HS-27A (cell line): Measurements from ENCODE around the gene PRR22.
"Not testable (repeated sequence)": the region's sequence is repeated elsewhere in the genome, so short reads cannot be mapped to it uniquely, and the experiment has no call there.

Experiments used
- DNase-seq: peaks from one replicate; pipeline ENCODE4 v3.0.0-alpha.2; 2012; ENCODE audit warnings: low read depth, missing footprints

The PRR22 gene

DNA sequence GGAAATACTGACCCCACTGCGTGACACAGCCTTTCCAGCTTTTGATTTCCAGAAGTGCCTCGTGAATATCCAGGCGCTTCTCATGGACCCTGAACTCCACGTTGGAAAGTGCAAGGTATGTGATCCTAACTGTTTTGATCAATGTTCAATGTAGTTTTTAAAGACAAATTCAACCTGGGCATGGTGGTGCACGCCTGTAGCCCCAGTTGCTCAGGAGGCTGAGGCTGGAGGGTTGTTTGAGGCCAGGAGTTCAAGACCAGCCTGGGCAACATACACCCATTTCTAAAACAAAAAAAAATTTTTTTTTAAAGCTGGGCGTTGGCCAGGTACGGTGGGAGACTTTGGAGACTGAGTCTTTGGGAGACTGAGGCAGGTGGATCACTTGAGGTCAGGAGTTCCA lies 32.8 kb downstream of the PRR22 start:
- no peak for DNase-seq

DNA sequence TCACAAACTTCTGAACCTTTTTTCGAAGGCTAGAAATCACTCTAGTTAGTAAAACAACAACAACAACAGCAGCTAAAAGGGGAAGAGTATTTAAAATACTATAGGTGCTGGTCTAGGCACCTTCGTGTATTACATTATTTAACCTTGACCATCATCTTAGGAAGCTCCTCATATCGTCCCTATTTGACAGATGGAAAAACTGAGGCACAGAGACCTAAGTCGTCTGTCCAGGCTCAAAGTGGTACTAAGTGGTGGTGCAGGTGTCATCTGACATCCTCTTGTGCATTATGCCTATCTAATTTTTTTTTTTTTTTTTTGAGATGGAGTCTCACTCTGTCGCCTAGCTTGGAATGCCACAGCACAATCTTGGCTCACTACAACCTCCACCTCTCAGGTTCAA lies 35.0 kb downstream of the PRR22 start:
- no peak for DNase-seq

DNA sequence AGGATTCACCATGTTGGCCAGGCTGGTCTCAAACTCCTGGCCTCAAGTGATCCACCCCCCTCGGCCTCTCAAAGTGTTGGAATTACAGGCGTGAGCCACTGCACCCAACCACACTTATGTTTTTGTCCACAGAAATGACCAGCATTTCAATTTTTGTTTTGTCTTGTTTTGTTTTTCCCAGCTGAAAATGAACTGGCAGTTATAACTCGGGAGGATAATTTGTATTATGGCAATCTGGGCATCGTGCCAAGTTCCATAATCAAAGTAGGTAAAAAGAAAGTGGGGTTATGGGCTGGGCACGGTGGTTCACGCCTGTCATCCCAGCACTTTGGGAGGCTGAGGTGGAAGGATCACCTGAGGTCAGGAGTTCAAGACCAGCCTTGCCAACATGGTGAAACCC lies 35.6 kb downstream of the PRR22 start:
- not testable (repeated sequence) for DNase-seq

DNA sequence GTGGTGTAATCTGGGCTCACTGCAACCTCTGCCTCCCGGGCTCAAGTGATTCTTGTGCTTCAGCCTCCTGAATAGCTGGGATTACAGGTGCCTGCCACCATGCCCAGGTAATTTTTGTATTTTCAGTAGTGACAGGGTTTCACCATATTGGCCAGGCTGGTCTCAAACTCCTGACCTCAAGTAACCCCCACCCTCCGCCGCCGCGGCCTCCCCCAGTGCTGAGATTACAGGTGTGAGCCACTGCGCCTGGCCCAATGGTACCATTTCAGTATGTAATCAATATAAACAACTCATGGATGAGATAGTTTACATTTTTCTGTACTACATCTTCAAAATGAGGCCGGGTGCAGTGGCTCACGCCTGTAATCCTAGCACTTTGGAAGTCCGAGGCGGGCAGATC lies 39.5 kb downstream of the PRR22 start:
- not testable (repeated sequence) for DNase-seq

DNA sequence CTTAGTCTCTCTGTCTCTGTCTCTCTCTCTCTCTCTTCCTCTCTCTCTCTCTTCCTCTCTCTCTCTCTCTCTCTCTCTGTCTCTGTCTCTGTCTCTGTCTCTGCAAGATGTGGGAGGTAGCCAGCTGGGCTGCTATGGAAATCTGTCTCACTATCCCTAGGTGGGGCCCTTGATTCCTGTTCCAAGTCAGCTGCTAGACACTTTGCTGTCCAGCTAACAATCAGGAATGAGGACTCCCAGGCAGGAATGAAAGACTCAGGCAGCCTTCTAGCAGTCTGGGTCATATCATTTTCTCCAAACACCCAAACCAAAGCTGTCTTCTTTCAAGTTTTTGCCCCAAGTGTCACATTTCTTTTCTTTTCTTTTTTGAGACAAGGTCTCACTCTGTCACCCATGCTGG lies 40.9 kb downstream of the PRR22 start:
- DNase-seq = no peak

DNA sequence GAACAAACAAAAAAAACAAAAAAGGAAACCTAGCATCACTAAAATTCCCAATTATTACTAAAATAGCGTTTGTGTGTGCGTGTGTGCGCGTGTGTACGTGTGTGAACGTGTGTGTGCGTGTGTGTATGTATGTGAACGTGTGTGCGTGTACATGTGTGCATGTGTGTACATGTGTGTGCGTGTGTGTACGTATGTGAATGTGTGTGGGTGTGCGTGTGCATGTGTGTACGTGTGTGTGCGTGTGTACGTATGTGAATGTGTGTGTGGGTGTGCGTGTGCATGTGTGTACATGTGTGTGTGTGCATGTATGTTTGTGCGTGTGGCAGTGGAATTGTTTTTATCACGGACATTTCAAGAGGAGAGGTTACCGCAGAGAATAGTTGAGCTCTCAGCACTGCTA lies 42.5 kb downstream of the PRR22 start:
- no peak for DNase-seq

DNA sequence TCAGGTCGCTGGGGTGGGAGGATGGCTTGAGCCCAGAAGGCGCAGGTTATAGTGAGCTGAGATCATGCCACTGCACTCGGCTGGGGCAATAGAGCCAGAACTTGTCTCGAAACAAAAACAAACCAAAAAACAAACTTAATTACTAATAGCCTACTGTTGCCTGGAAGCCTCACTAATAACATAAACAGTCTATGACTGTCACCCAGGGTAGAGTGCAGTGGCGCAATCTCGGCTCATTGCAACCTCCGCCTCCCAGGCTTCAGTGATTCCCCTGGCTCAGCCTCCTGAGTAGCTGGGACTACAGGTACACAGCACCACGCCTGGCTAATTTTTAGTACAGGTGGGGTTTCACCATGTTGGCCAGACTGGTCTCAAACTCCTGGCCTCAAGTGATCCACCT lies 46.1 kb downstream of the PRR22 start:
- no peak for DNase-seq

DNA sequence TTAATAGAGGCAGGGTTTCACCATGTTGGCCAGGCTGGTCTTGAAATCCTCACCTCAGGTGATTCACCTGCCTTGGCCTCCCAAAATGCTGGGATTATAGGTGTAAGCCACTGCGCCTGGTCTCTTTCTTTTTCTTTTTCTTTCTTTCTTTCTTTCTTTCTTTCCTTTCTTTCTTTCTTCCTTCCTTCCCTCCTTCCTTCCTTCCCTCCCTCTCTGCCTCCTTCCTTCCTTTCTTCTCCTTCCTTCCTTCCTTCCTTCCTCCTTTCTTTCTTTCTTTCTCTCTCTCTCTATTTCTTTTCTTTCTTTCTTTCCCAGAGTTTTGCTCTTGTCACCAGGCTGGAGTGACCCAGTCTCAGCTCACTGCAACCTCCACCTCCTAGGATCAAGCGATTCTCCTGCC lies 51.4 kb downstream of the PRR22 start:
- DNase-seq = not testable (repeated sequence)
